Stimulated activated naive CD8-positive, alpha-beta T cell treated with anti-CD3 and anti-CD28 coated beads, Interleukin-15, Interleukin-2, amounts not matched to agents 100 ng/mL and 50 ng/mL, for 24 hours (primary cell): ENCODE measurements around the gene ASIC2.

Source experiments
- H3K27ac Mint-ChIP-seq: one replicate; pipeline ENCODE4 v1.8.0; 2021; ENCODE audit warnings: mild to moderate bottlenecking, mixed read lengths
- H3K27me3 Mint-ChIP-seq: one replicate; pipeline ENCODE4 v1.8.0; 2021; ENCODE audit warnings: mixed read lengths
- H3K36me3 Mint-ChIP-seq: one replicate; pipeline ENCODE4 v1.8.0; 2021; ENCODE audit warnings: low read depth, mixed read lengths
- H3K4me1 Mint-ChIP-seq: one replicate; pipeline ENCODE4 v1.8.0; 2021; ENCODE audit warnings: low read depth, mixed read lengths
- H3K4me3 Mint-ChIP-seq: one replicate; pipeline ENCODE4 v1.8.0; 2021; ENCODE audit warnings: mild to moderate bottlenecking, mixed read lengths
- H3K9me3 Mint-ChIP-seq: one replicate; pipeline ENCODE4 v1.8.0; 2021; ENCODE audit warnings: mixed read lengths

The ASIC2 gene

DNA sequence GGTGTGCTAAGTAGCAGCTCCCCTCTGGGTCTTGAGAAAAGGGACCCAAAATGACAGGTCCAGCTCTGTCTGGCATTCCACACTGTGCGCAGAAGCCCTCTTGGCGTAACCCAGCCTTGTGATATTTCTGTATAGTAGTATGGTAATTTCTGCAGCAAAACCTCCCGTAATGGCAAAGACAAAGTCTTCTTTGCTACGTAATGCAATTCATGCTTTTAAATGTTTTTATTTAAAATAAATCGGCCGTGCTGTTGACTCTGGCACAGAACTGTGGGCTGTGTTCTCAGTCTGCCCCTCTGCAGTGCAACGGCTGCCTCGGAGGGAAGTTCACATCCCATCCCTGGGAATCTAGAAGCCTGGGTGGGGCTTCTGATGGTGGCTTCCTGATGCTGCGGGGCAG is 75.2 kb downstream of the ASIC2 start:
- no peak overlapping the region for H3K4me3 Mint-ChIP-seq
- no peaks in the 10 kb centered on the region for H3K9me3 Mint-ChIP-seq
- peaks cover 12% of the 10 kb centered on the region for H3K27me3 Mint-ChIP-seq
- no peak overlapping the region for H3K27ac Mint-ChIP-seq
- H3K36me3 Mint-ChIP-seq, result no peaks in the 10 kb centered on the region
- H3K4me1 Mint-ChIP-seq, result no peaks in the 10 kb centered on the region

DNA sequence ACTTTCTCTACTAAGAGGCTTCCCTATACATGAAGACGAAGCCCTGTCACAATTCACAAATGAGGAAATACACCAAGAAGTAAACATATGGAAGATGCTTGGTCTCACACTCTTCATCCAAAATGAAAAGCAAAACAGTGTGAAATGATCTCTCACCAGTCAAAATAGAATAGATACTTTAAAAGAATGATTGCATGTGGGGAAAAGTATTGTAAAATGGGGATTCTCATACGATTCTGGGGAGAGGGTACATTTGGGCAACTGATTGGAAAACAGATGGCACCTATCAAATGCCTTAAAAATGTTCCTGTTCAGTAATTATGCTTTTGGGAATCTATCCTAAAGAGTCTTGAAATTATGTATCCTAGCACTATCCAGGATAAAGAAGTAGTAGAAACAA is 78.1 kb downstream of the ASIC2 start:
- Mint-ChIP-seq H3K27ac (no peak overlapping the region), H3K4me1 (no peaks in the 10 kb centered on the region), H3K9me3 (no peaks in the 10 kb centered on the region), H3K4me3 (no peak overlapping the region), H3K27me3 (peaks cover 16% of the 10 kb centered on the region), H3K36me3 (no peaks in the 10 kb centered on the region)

DNA sequence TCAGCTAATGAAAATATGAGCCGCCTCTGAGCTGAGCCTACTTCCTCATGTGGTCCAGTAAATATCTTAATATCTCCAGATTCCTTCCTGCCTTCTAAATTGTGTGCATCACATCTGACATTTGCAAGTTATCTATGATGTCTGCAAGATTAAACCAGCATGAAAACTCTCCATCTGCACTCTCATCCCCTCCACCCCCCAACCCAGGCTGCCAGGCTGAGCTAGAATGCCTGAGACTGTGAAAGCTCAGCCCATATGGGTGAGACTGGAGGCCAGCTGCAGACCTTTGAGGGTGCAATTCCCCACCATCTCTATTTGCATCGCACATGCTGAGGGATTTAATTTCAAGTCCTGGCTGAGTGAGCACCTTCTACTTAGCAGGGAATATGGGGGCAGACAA is 82.8 kb downstream of the ASIC2 start:
- Mint-ChIP-seq H3K4me3 (no peak overlapping the region), H3K27ac (no peak overlapping the region), H3K27me3 (peaks cover 7% of the 10 kb centered on the region), H3K36me3 (no peaks in the 10 kb centered on the region), H3K4me1 (no peaks in the 10 kb centered on the region), H3K9me3 (no peaks in the 10 kb centered on the region)

- no peaks in the 10 kb centered on the region for H3K4me1 Mint-ChIP-seq
- no peak overlapping the region for H3K4me3 Mint-ChIP-seq
- H3K36me3 Mint-ChIP-seq, result no peaks in the 10 kb centered on the region
- no peaks in the 10 kb centered on the region for H3K9me3 Mint-ChIP-seq
- peaks cover 7% of the 10 kb centered on the region for H3K27me3 Mint-ChIP-seq
- no peak overlapping the region for H3K27ac Mint-ChIP-seq
Measured at GRCh38 chr17:33209671-33210070, 83.4 kb downstream of the ASIC2 start.

DNA sequence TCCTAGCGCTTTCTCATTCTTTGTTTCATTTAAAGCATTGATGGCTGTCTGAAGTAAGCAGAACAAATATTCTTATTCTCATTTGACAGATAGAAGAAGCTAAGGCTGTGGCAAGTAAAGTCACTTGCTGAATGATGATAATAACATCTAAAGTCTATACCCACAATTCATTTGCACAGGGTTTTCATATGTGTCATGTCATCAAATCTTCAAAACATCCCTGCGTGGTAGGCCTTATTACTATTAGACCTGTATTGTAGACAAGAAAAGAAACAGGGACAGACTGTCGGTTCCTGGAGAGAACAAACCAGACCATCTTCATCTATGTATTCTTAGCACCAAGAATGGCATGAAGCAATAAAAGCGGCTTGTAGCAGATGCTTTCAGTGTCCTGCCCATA is 85.9 kb downstream of the ASIC2 start:
- H3K4me1 Mint-ChIP-seq, result no peaks in the 10 kb centered on the region
- no peaks in the 10 kb centered on the region for H3K36me3 Mint-ChIP-seq
- no peaks in the 10 kb centered on the region for H3K9me3 Mint-ChIP-seq
- H3K27me3 Mint-ChIP-seq, result peaks cover 7% of the 10 kb centered on the region
- no peak overlapping the region for H3K27ac Mint-ChIP-seq
- H3K4me3 Mint-ChIP-seq, result no peak overlapping the region

DNA sequence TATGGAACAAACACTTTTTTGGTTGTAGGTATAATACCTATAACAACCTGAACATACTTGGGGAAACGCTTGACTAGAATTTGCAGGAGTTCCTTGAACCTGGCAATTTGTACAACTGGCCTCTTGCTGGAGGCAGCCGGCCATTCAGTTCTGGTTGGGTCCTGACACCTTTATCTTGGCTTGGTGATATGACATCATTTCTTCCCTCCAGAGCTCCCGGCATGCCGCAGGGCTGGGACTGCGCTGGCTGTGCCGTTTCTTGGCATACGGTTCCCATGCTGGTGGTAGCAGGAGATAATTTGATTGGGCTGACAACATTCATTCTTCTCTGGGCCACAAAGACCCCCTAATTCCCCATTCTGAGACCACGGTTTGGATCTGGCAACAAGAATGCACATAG is 87.5 kb downstream of the ASIC2 start:
- no peaks in the 10 kb centered on the region for H3K4me1 Mint-ChIP-seq
- H3K27ac Mint-ChIP-seq, result no peak overlapping the region
- H3K36me3 Mint-ChIP-seq, result no peaks in the 10 kb centered on the region
- H3K4me3 Mint-ChIP-seq, result no peak overlapping the region
- peaks cover 4% of the 10 kb centered on the region for H3K27me3 Mint-ChIP-seq
- no peaks in the 10 kb centered on the region for H3K9me3 Mint-ChIP-seq

DNA sequence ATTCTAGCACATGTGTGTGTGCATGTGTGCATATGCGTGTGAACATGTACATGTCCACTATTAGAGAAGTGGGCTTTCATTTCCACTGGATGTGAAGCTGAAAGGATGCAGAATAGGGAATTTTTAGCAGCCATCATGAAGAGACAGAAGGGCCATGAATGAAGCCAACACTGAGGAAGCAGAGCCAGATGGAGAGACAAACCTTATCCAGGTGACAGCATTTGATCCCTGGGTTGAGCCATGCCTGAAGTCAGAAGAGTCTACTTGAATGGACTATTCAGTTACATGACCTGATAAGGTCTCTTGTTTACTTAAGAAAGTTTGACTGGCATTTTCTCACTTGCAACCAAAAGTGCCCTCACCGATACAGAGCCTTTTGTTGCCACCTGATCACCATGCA is 88.4 kb downstream of the ASIC2 start:
- Mint-ChIP-seq H3K27ac (no peak overlapping the region), H3K9me3 (no peaks in the 10 kb centered on the region)

DNA sequence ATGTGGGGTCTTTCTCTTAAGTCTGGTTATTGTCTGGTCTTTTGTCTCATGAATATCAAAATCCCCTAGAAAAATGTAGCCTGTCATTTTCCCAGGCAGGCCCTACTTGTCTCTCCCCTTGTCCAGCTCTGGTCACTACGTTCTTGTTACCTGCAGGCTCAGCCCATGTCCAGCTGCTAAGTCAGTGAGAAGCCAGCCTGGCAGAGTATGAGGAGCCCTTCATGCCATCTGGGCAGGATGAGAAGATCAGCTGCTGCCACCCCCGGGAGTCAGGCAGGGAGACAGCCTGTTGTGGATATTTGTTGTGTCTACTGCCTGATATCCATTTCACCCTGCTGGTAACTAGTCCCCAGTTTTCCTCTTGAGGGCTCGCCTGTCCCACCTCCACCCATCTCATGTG is 88.9 kb downstream of the ASIC2 start:
- H3K4me3 Mint-ChIP-seq, result no peak overlapping the region
- no peaks in the 10 kb centered on the region for H3K36me3 Mint-ChIP-seq
- H3K9me3 Mint-ChIP-seq, result no peaks in the 10 kb centered on the region
- H3K27ac Mint-ChIP-seq, result no peak overlapping the region
- H3K4me1 Mint-ChIP-seq, result no peaks in the 10 kb centered on the region
- H3K27me3 Mint-ChIP-seq, result peaks cover 4% of the 10 kb centered on the region

More for the DNA sequence above, 88.4 kb downstream of the ASIC2 start:
- H3K36me3 Mint-ChIP-seq, result no peaks in the 10 kb centered on the region
- no peaks in the 10 kb centered on the region for H3K4me1 Mint-ChIP-seq
- peaks cover 4% of the 10 kb centered on the region for H3K27me3 Mint-ChIP-seq
- H3K4me3 Mint-ChIP-seq, result no peak overlapping the region

DNA sequence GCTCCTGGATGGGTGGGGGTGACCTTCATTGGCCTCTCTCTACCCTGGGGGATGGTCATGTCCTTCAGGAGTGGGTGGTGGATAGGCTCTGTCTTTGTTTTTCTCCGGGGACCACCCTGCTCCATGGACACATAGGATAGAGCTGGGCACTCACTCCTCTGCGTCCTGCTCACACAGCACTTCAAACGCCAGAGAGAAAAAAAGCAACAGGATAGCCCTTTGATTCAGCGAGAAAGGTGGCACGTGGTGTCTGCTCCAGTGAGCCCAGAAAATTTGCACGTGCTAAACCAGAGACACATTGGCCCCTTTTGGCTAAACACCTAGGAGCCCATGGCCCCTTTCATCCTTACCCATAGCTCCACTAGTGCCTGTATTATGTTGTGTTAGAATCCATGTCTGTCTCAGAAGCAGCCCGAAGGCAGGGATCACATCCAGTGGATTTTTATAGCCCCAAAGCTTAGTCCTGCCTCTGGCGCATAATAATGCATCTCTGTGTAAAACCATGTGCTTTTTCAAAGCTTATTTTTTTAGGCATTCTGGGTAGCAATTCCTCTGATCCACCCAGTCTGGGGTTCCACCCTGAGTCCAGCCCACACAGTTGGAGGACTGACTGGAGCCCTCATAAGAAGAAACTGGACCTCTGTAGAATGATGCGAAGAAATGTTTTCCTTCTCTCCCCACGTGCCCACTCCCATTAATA is 90.1 kb downstream of the ASIC2 start:
- Mint-ChIP-seq H3K4me3 (no peak overlapping the region), H3K9me3 (no peaks in the 10 kb centered on the region), H3K36me3 (no peaks in the 10 kb centered on the region), H3K4me1 (no peaks in the 10 kb centered on the region), H3K27me3 (peaks cover 4% of the 10 kb centered on the region), H3K27ac (no peak overlapping the region)

GRCh38 chr17:33202021-33202420 is 91.1 kb downstream of the ASIC2 start:
- Mint-ChIP-seq H3K9me3 (no peaks in the 10 kb centered on the region), H3K4me1 (no peaks in the 10 kb centered on the region), H3K4me3 (no peak overlapping the region), H3K36me3 (no peaks in the 10 kb centered on the region), H3K27ac (no peak overlapping the region), H3K27me3 (peaks cover 4% of the 10 kb centered on the region)

GRCh38 chr17:33201283-33201682 is 91.8 kb downstream of the ASIC2 start:
- Mint-ChIP-seq H3K4me3 (no peak overlapping the region), H3K27ac (no peak overlapping the region), H3K27me3 (peaks cover 4% of the 10 kb centered on the region), H3K4me1 (no peaks in the 10 kb centered on the region), H3K9me3 (no peaks in the 10 kb centered on the region), H3K36me3 (no peaks in the 10 kb centered on the region)

- Mint-ChIP-seq H3K4me3 (no peak overlapping the region), H3K36me3 (no peaks in the 10 kb centered on the region)
Measured at GRCh38 chr17:33200587-33200986, 92.5 kb downstream of the ASIC2 start.

GRCh38 chr17:33199571-33200510 is 93.3 kb downstream of the ASIC2 start:
- no peaks in the 10 kb centered on the region for H3K9me3 Mint-ChIP-seq
- H3K27ac Mint-ChIP-seq, result no peak overlapping the region
- H3K36me3 Mint-ChIP-seq, result no peaks in the 10 kb centered on the region
- no peaks in the 10 kb centered on the region for H3K4me1 Mint-ChIP-seq
- no peak overlapping the region for H3K4me3 Mint-ChIP-seq
- H3K27me3 Mint-ChIP-seq, result no peaks in the 10 kb centered on the region

More at GRCh38 chr17:33200587-33200986, 92.5 kb downstream of the ASIC2 start:
- Mint-ChIP-seq H3K9me3 (no peaks in the 10 kb centered on the region), H3K27ac (no peak overlapping the region), H3K4me1 (no peaks in the 10 kb centered on the region), H3K27me3 (no peaks in the 10 kb centered on the region)

DNA sequence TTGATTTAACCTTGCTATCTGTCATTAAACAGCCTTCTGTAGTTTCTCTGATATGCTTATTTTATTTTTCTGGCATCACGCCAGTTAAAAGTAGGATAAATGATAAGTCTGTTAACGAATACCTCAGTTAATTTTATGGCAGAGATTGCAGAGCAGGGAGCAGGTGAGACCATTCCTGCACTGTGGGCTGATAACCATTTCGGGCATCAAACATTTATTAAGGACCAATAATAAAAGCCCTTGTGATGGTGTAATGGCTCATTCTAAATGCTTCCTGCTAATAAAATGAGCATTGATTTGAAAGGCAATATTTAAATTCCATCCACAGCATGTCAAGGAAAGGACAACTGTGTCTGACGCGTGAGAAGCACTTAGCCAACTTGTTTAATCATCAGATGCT is 94.1 kb downstream of the ASIC2 start:
- Mint-ChIP-seq H3K9me3 (no peaks in the 10 kb centered on the region), H3K27me3 (no peaks in the 10 kb centered on the region), H3K4me1 (no peaks in the 10 kb centered on the region), H3K36me3 (no peaks in the 10 kb centered on the region), H3K4me3 (no peak overlapping the region), H3K27ac (no peak overlapping the region)

DNA sequence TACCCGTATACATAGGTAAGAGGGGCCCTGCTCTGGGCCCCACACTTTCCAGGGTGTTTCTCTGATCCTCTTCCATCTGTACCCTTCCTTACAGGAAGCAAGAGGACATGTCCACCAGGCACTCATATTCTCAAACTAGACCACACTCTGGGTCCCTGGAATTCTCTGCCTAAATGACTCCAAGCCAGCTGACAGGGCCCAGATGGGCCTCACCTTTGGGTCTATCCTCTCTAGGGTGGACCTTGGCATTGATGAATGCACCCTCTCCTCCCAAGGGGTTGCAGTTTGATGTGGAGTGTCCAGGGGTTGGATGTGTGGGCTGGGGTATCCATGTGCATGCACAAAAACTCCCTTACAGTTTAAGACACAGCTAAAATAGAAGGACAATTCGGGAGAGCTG is 95.8 kb downstream of the ASIC2 start:
- no peak overlapping the region for H3K4me3 Mint-ChIP-seq
- no peaks in the 10 kb centered on the region for H3K4me1 Mint-ChIP-seq
- H3K36me3 Mint-ChIP-seq, result no peaks in the 10 kb centered on the region
- H3K27ac Mint-ChIP-seq, result no peak overlapping the region
- no peaks in the 10 kb centered on the region for H3K9me3 Mint-ChIP-seq
- H3K27me3 Mint-ChIP-seq, result peaks cover 10% of the 10 kb centered on the region
